Heart right ventricle (tissue), 16 donors: ENCODE data around the gene CLCNKA. TPM values are rescaled to one million over a fixed set of nuclear protein-coding genes. Genes with fewer than 3 reads are reported as not detected.
"Not testable (repeated sequence)": the region's sequence is repeated elsewhere in the genome, so short reads cannot be mapped to it uniquely, and the experiment has no call there.

Experiments used
- ATAC-seq, 8 donors: fragments of 200-7000 bp; cut with Tn5 transposase; one replicate each; pipeline ENCODE4 v1.9.1; 2020; ENCODE audit warnings: mild to moderate bottlenecking in 8 of 8, moderate library complexity in 8 of 8, moderate number of reproducible peaks in 1 of 8
- DNase-seq, 2 donors: peaks; one replicate each; pipeline ENCODE4 v3.0.0-alpha.2; 2020
- H3K27ac ChIP-seq, 10 donors: fragments of 200-600 bp; sonication (generic) in 2 of 10; one replicate each; pipeline versions ENCODE4 v1.5.0 to v1.8.0; 2020 to 2022; ENCODE audit warnings: mild to moderate bottlenecking in 3 of 10
- H3K27me3 ChIP-seq, 7 donors: fragments of 200-600 bp; one replicate each; pipeline ENCODE4 v1.8.0; 2021 to 2022; ENCODE audit warnings: mild to moderate bottlenecking in 2 of 7
- H3K36me3 ChIP-seq, 9 donors: fragments of 200-600 bp; sonication (generic) in 1 of 9; one replicate each; pipeline versions ENCODE4 v1.5.0 to v1.8.0; 2020 to 2022; ENCODE audit warnings: mild to moderate bottlenecking in 2 of 9
- H3K4me1 ChIP-seq, 9 donors: fragments of 200-600 bp; sonication (generic) in 1 of 9; one replicate each; pipeline versions ENCODE4 v1.5.0 to v1.8.0; 2020 to 2022; ENCODE audit warnings: mild to moderate bottlenecking in 4 of 9
- H3K4me3 ChIP-seq, 10 donors: fragments of 200-600 bp; sonication (generic) in 2 of 10; one replicate each; pipeline versions ENCODE4 v1.5.0 to v1.8.0; 2020 to 2022; ENCODE audit warnings: mild to moderate bottlenecking in 7 of 10, moderate library complexity in 2 of 10
- H3K9me3 ChIP-seq, 11 donors: fragments of 200-600 bp in 10 of 11; sonication (generic) in 2 of 11; one replicate each; pipeline versions ENCODE4 v1.5.0 to v1.8.0; 2013 to 2022; ENCODE audit warnings: mild to moderate bottlenecking in 2 of 11, control low read depth in 1 of 11, moderate library complexity in 1 of 11
- CTCF ChIP-seq, 9 donors: fragments of 200-600 bp; sonication (generic) in 2 of 9; IDR thresholded peaks; one replicate each; pipeline versions ENCODE4 v1.5.0 to v1.8.0; 2021 to 2022; ENCODE audit warnings: antibody characterized with exemption in 9 of 9, mild to moderate bottlenecking in 5 of 9, moderate library complexity in 1 of 9
- WGBS, 2 donors: extraction: QIAGEN DNeasy Blood & Tissue Kit; methylation state at CpG; one replicate each; pipeline ENCODE4 v1.1.7; 2013; ENCODE audit warnings: inconsistent platforms in 1 of 2; 5-methylcytosine and 5-hydroxymethylcytosine counted together
- intact Hi-C, 10 donors: fragments of 100-400 bp; cut with DNase I; formaldehyde crosslinking; loops; one replicate each; pipeline versions ENCODE4 v1.11.1 to v1.14.2; 2022
- polyA plus RNA-seq, 2 donors: library from polyadenylated mRNA; stranded (reverse); fragments of 200-250 nt; gene quantifications; one replicate each; pipeline ENCODE4 v1.2.3, GENCODE V29; 2013
- total RNA-seq, 10 donors: library from RNA; stranded (reverse); fragmentation: NEBNext Ultra II Directional in 3 of 10; extraction: Animal tissue kit (Norgen Biotek cat#: 25700) in 3 of 10; gene quantifications; one replicate each; pipeline versions ENCODE4 v1.2.1 to v1.2.4, GENCODE V29; 2021 to 2023
- donor health status: Arrhythmogenic right ventricular cardiomyopathy.
- donor health status: ischemic (EF 13 %, LVEDD 7.1; RV severe dilation, severe dysfunction).
- donor health status: healthy with polysubstance abuse.
- donor health status: DM: no; HTN: yes; CAD: no.
- donor health status: DM: no; HTN: no; CAD: no.
- donor health status: ischemic (EF 25% LVEDD 6.9; RV normal size, moderate dysfunction).
- donor health status: ischemic (EF 25% LVEDD 5.7; RV mildly dilated, moderate dysfunction).
- donor health status: healthy.
- donor health status: DM: yes; HTN: yes; CAD: no.
- donor health status: Ischemic cardiomyopathy.
- donor health status: ischemic (EF 35%, LVEDD 5.7; RV mildly dilated, moderate dysfunction).
- donor health status: nonischemic (EF 11% LVEDD 7.7; RV severe dilation, severe dysfunction).
- donor health status: DM: yes; HTN: yes; CAD: no.
- donor health status: PGD.
- donor health status: ischemic (EF 29% LVEDD 5.4; RV normal size, mild dysfunction).
- donor health status: nonischemic (EF 23%, LVEDD 6.1; RV moderate dilation, normal function).

Gene CLCNKA
- total and polyA plus RNA-seq, 12 donors: 0.19 to 1.0 (median 0.35) TPM; not detected in 1

GRCh38 chr1:16053781-16054502 lies 32.1 kb downstream of the CLCNKA start:
- WGBS, 2 donors: 58 to 79% methylated on average over 6 to 8 of the region's 8 CpGs
- Histone ChIP-seq H3K36me3 (no peaks in the 10 kb centered on the region), H3K9me3 (no peaks in the 10 kb centered on the region), H3K4me1 (peaks cover 0 to 9% (median 2%) of the 10 kb centered on the region in 9 donors), H3K4me3 (no peak overlapping the region), H3K27me3 (peaks cover 0 to 3% (median 0%) of the 10 kb centered on the region in 7 donors), H3K27ac (no peak overlapping the region)
- DNase-seq (no peak), ATAC-seq (no peak)
- intact Hi-C loops: loop anchor here in 4 of 10 donors (2.0 to 5.0 kb wide), 3 partner anchors 45 to 262 kb away; no protein-coding TSS in a partner anchor
- no peak for TF ChIP-seq CTCF (IDR thresholded peaks at IDR 0.05)

- Histone ChIP-seq H3K4me1 (peaks cover 0 to 7% (median 0%) of the 10 kb centered on the region in 9 donors), H3K27me3 (no peaks in the 10 kb centered on the region), H3K4me3 (no peak overlapping the region), H3K27ac (no peak overlapping the region), H3K9me3 (no peaks in the 10 kb centered on the region), H3K36me3 (no peaks in the 10 kb centered on the region)
- DNase-seq (no peak), ATAC-seq (no peak)
- WGBS, 2 donors: 80 to 86% methylated on average over 7 of the region's 7 CpGs
- no peak for TF ChIP-seq CTCF (IDR thresholded peaks at IDR 0.05)
- intact Hi-C loops: loop anchor here in 8 of 10 donors (1.0 to 5.0 kb wide), 4 partner anchors 46 to 263 kb away; no protein-coding TSS in a partner anchor
Measured at GRCh38 chr1:16054598-16055540, 33.0 kb downstream of the CLCNKA start.

GRCh38 chr1:16055613-16056520 lies 34.0 kb downstream of the CLCNKA start:
- Histone ChIP-seq H3K27me3 (no peaks in the 10 kb centered on the region), H3K9me3 (no peaks in the 10 kb centered on the region), H3K27ac (no peak overlapping the region), H3K4me3 (no peak overlapping the region), H3K36me3 (no peaks in the 10 kb centered on the region), H3K4me1 (peaks cover 0 to 7% (median 0%) of the 10 kb centered on the region in 9 donors)
- WGBS, 2 donors: 36 to 43% methylated on average over 18 of the region's 18 CpGs
- intact Hi-C loops: loop anchor here in 8 of 10 donors (1.0 to 5.0 kb wide), 5 partner anchors 23 to 264 kb away; no protein-coding TSS in a partner anchor
- peak; percentile 74 to 95 (median 90) for TF ChIP-seq CTCF (IDR thresholded peaks at IDR 0.05)
- DNase-seq: peak; percentile 83
- ATAC-seq: peak; percentile 69 to 89 (median 84)

GRCh38 chr1:16056521-16056912 lies 34.7 kb downstream of the CLCNKA start:
- not testable (repeated sequence) for DNase-seq, H3K27ac ChIP-seq, H3K36me3 ChIP-seq, H3K27me3 ChIP-seq, ATAC-seq, H3K9me3 ChIP-seq, H3K4me1 ChIP-seq, H3K4me3 ChIP-seq
- WGBS, 2 donors: 82 to 83% methylated on average over 3 of the region's 4 CpGs
- intact Hi-C loops: loop anchor here in 6 of 10 donors (1.0 to 5.0 kb wide), 5 partner anchors 24 to 264 kb away; no protein-coding TSS in a partner anchor

- H3K4me1 ChIP-seq: not testable (repeated sequence)
- intact Hi-C loops: loop anchor here in 6 of 10 donors (1.0 to 5.0 kb wide), 5 partner anchors 24 to 265 kb away; no protein-coding TSS in a partner anchor
Measured at GRCh38 chr1:16057314-16057915, 35.6 kb downstream of the CLCNKA start.

GRCh38 chr1:16058394-16059120 lies 36.7 kb downstream of the CLCNKA start:
- DNase-seq, H3K9me3 ChIP-seq, H3K4me1 ChIP-seq, H3K36me3 ChIP-seq, H3K27me3 ChIP-seq, H3K27ac ChIP-seq, H3K4me3 ChIP-seq: not testable (repeated sequence)
- intact Hi-C loops: loop anchor here in 3 of 10 donors (5.0 kb wide), 1 partner anchor 266 kb away; no protein-coding TSS in a partner anchor
- 68 to 72% methylated on average over 16 to 17 of the region's 20 CpGs for WGBS, 2 donors
- ATAC-seq: peak in 1 of 8 donors; percentile 4

More at GRCh38 chr1:16057314-16057915, 35.6 kb downstream of the CLCNKA start:
- not testable (repeated sequence) for H3K4me3 ChIP-seq, DNase-seq, H3K27me3 ChIP-seq, H3K27ac ChIP-seq, H3K9me3 ChIP-seq, H3K36me3 ChIP-seq
- ATAC-seq: peak in 6 of 8 donors; percentile 1 to 28 (median 12)
- 63 to 72% methylated on average over 7 of the region's 7 CpGs for WGBS, 2 donors
